Heart left ventricle (tissue), 16 donors: ENCODE results near the gene TNFRSF14. TPM values are rescaled to one million over a fixed set of nuclear protein-coding genes. Genes with fewer than 3 reads are reported as not detected.
A peak's percentile ranks its signal among the peaks of the same experiment; 100 is the strongest.
"Not testable (repeated sequence)": the region's sequence is repeated elsewhere in the genome, so short reads cannot be mapped to it uniquely, and the experiment has no call there.

Experiments used
- ATAC-seq, 4 donors: fragments of 200-7000 bp; cut with Tn5 transposase; one replicate each; pipeline ENCODE4 v1.9.1; 2020 to 2022; ENCODE audit warnings: moderate library complexity in 4 of 4, mild to moderate bottlenecking in 3 of 4, moderate number of reproducible peaks in 1 of 4
- DNase-seq, 5 donors: peaks; one replicate each; pipeline ENCODE4 v3.0.0-alpha.2; 2020
- H3K27ac ChIP-seq, 12 donors: fragments of 200-600 bp; sonication (generic) in 4 of 12; one replicate each; pipeline versions ENCODE4 v1.5.0 to v1.8.0; 2016 to 2022; ENCODE audit warnings: mild to moderate bottlenecking in 2 of 12
- H3K27me3 ChIP-seq, 9 donors: fragments of 200-600 bp; sonication (generic) in 2 of 9; one replicate each; pipeline versions ENCODE4 v1.5.1 to v1.8.0; 2016 to 2022; ENCODE audit warnings: mild to moderate bottlenecking in 3 of 9
- H3K36me3 ChIP-seq, 9 donors: fragments of 200-600 bp; sonication (generic) in 2 of 9; one replicate each; pipeline versions ENCODE4 v1.5.0 to v1.8.0; 2018 to 2022; ENCODE audit warnings: mild to moderate bottlenecking in 2 of 9
- H3K4me1 ChIP-seq, 12 donors: fragments of 200-600 bp; sonication (generic) in 4 of 12; one replicate each; pipeline versions ENCODE4 v1.5.0 to v1.8.0; 2016 to 2022; ENCODE audit warnings: mild to moderate bottlenecking in 3 of 12
- H3K4me3 ChIP-seq, 12 donors: fragments of 200-600 bp; sonication (generic) in 4 of 12; one replicate each; pipeline versions ENCODE4 v1.5.0 to v1.8.0; 2017 to 2022; ENCODE audit warnings: mild to moderate bottlenecking in 9 of 12, moderate library complexity in 4 of 12
- H3K9me3 ChIP-seq, 12 donors: fragments of 200-600 bp; sonication (generic) in 4 of 12; one replicate each; pipeline versions ENCODE4 v1.5.0 to v1.8.0; 2016 to 2022; ENCODE audit warnings: mild to moderate bottlenecking in 1 of 12
- POLR2A ChIP-seq, 2 donors: fragments of 450-650 bp; IDR thresholded peaks; one replicate each; pipeline ENCODE4 v1.6.1; 2017; ENCODE audit warnings: antibody characterized with exemption in 2 of 2, mild to moderate bottlenecking in 2 of 2, moderate library complexity in 2 of 2
- WGBS, 4 donors: extraction: QIAGEN DNeasy Blood & Tissue Kit in 2 of 4; methylation state at CpG; one replicate each; pipeline versions ENCODE4 v1.1.5 to v1.1.7; 2013 to 2018; 5-methylcytosine and 5-hydroxymethylcytosine counted together
- intact Hi-C, 10 donors: fragments of 100-400 bp; cut with DNase I; formaldehyde crosslinking; loops; one replicate each; pipeline versions ENCODE4 v1.11.1 to v1.14.2; 2022
- polyA plus RNA-seq, 2 donors: library from polyadenylated mRNA; stranded (reverse); fragments of 200-250 nt; gene quantifications; one replicate each; pipeline ENCODE4 v1.2.3, GENCODE V29; 2013
- total RNA-seq, 9 donors: library from RNA; depleted of rRNA in 2 of 9; stranded (reverse); fragments of >200 nt in 2 of 9; fragmentation: NEBNext Ultra II Directional in 3 of 9; extraction: Animal tissue kit (Norgen Biotek cat#: 25700) in 3 of 9; gene quantifications; one replicate each; pipeline versions ENCODE4 v1.1.0 to v1.2.4, GENCODE V29; 2016 to 2023
- TF ChIP-seq, protein P1 (sequence below), 12 donors: fragments of 200-600 bp; sonication (generic) in 4 of 12; IDR thresholded peaks; one replicate each; pipeline versions ENCODE4 v1.5.0 to v1.8.0; 2018 to 2022; ENCODE audit warnings: antibody characterized with exemption in 12 of 12, mild to moderate bottlenecking in 5 of 12
- donor health status: ischemic (EF 13 %, LVEDD 7.1; RV severe dilation, severe dysfunction).
- donor health status: healthy with polysubstance abuse.
- donor health status: DM: no; HTN: yes; CAD: no.
- donor health status: DM: no; HTN: no; CAD: no.
- donor health status: ischemic (EF 25% LVEDD 6.9; RV normal size, moderate dysfunction).
- donor health status: ischemic (EF 25% LVEDD 5.7; RV mildly dilated, moderate dysfunction).
- donor health status: healthy.
- donor health status: DM: yes; HTN: yes; CAD: no.
- donor health status: ischemic (EF 35%, LVEDD 5.7; RV mildly dilated, moderate dysfunction).
- donor health status: nonischemic (EF 11% LVEDD 7.7; RV severe dilation, severe dysfunction).
- donor health status: DM: yes; HTN: yes; CAD: no.
- donor health status: PGD.
- donor health status: ischemic (EF 29% LVEDD 5.4; RV normal size, mild dysfunction).
- donor health status: nonischemic (EF 23%, LVEDD 6.1; RV moderate dilation, normal function).

Gene TNFRSF14
- total and polyA plus RNA-seq, 11 donors, result 7.8 to 70.8 (median 14.3) TPM

DNA sequence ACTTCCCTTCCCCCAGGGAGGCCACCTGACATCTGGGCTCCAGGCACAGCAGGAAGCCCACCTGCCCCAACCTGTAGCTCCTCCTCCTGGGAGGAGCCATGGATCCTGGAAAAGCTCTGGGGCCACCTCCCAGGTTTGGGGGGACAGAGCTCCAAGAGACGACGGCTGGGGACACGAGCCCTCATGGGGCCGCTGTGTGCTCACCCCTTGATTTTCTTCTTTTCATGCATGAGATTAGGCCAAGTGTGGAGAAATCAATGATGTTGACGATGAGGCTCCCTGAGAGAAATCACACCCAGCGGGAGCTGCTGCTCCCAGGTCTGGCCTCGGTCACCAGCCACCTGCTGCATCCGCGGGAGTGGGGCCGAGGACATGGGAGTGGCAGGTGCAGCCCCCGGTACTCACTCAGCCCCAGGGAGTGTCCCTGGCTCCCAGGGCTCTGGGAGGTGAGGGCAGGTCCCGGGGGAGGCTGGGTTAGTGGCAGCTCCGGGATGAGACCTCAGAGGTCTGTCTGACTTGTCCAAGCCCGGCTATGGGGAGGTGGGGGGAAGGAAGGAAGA, 8.7 kb downstream of the TNFRSF14 start:
- H3K27me3 ChIP-seq, result peaks cover 0 to 13% (median 0%) of the 10 kb centered on the region in 9 donors
- 26 to 48% (median 36%) methylated on average over 13 to 14 of the region's 14 CpGs for whole genome bisulfite sequencing, 4 donors
- TF ChIP-seq, protein P1, sequence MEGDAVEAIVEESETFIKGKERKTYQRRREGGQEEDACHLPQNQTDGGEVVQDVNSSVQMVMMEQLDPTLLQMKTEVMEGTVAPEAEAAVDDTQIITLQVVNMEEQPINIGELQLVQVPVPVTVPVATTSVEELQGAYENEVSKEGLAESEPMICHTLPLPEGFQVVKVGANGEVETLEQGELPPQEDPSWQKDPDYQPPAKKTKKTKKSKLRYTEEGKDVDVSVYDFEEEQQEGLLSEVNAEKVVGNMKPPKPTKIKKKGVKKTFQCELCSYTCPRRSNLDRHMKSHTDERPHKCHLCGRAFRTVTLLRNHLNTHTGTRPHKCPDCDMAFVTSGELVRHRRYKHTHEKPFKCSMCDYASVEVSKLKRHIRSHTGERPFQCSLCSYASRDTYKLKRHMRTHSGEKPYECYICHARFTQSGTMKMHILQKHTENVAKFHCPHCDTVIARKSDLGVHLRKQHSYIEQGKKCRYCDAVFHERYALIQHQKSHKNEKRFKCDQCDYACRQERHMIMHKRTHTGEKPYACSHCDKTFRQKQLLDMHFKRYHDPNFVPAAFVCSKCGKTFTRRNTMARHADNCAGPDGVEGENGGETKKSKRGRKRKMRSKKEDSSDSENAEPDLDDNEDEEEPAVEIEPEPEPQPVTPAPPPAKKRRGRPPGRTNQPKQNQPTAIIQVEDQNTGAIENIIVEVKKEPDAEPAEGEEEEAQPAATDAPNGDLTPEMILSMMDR (IDR thresholded peaks at IDR 0.05), result no peak
- TF ChIP-seq POLR2A (IDR thresholded peaks at IDR 0.05), result no peak
- peaks cover 0 to 40% (median 13%) of the 10 kb centered on the region in 9 donors for H3K36me3 ChIP-seq
- intact Hi-C loops, result no loop called here
- ATAC-seq, result no peak
- no peak overlapping the region for H3K27ac ChIP-seq
- peaks cover 0 to under 1% (median 0%) of the 10 kb centered on the region in 12 donors for H3K4me1 ChIP-seq
- H3K4me3 ChIP-seq, result no peak overlapping the region
- no peak for DNase-seq
- H3K9me3 ChIP-seq, result no peaks in the 10 kb centered on the region

DNA sequence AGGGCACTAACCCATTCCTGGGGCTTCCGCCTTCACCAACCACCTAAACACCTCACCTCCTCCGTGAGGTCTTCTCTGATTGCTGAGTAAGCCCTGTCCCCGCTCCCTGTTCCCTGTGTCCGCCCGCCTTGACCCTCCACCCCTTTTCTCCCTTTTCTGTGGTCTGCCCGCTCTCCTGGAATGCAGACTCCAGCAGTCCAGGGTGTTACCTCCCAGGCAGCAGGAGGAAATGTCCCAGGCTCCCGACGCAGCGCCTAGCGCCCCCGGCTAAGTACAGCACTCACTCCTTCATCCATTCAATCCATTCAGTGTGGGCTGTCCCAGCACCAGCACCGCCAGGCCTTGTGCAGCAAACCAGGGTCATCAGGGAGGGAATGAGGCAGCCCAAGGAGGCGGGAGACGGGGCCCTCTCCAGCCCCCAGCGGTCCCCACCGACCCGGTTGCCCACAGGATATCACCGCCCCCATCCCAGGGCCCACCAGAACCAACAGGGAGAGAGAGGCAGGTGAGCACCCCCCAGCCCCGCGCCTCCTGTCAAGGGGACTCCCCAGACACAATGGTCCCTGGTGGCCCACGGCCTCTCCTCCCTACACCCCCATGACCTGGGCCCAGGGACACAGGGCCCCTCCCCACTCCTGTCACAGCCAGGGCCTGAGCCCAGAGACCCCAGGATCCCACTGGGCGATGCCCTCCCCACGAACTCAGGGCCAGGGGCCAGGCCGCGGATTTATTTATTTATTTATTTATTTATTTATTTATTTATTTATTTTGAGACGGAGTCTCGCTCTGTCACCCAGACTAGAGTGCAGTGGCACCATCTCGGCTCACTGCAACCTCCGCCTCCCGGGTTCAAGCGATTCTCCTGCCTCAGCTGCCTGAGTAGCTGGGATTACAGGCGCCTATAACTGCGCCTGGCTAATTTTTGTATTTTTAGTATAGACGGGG, 10.2 kb downstream of the TNFRSF14 start:
- Histone ChIP-seq H3K9me3 (no peaks in the 10 kb centered on the region), H3K4me1 (no peaks in the 10 kb centered on the region), H3K27ac (no peak overlapping the region), H3K36me3 (peaks cover 0 to 26% (median 3%) of the 10 kb centered on the region in 9 donors), H3K4me3 (no peak overlapping the region), H3K27me3 (peaks cover 0 to 13% (median 0%) of the 10 kb centered on the region in 9 donors)
- ATAC-seq (no peak), DNase-seq (no peak)
- 67 to 79% (median 77%) methylated on average over 33 to 34 of the region's 34 CpGs for WGBS, 4 donors
- TF ChIP-seq, protein P1 (IDR thresholded peaks at IDR 0.05), result no peak
- no peak for TF ChIP-seq POLR2A (IDR thresholded peaks at IDR 0.05)
- intact Hi-C loops, result no loop called here

DNA sequence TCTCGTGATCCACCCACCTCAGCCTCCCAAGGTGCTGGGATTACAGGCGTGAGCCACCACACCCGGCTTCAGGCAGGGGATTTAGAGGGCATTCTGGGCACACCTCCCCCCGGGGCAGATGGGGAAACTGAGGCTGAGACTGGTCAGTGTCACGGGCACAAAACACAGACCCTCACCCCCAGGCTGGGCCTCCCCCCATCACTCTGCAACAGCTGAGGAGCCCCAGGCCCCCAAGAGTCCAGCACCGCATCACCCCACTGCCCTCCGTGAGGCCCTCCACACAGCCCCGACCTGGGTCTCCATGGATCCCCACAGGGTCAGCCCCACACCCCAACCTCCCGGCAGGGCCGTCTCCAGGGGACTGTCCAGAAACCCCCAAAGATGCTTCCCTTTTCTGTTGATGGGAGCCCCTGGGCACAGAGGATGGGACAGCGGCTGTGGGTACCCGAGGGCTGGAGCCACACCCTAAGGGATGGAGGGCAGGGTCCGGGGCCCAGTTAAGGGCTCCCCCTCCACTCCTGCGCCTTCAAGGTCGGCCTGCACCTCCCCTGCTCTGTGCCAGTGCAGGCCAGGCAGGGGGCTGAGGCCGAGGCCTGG, 11.0 kb downstream of the TNFRSF14 start:
- WGBS, 4 donors, result 84 to 96% (median 89%) methylated on average over 12 to 16 of the region's 16 CpGs
- DNase-seq (peak in 1 of 5 donors; percentile 6), ATAC-seq (no peak)
- no peak for TF ChIP-seq POLR2A (IDR thresholded peaks at IDR 0.05)
- TF ChIP-seq, protein P1 (IDR thresholded peaks at IDR 0.05), result no peak
- H3K4me1 ChIP-seq, result no peaks in the 10 kb centered on the region
- H3K4me3 ChIP-seq, result no peak overlapping the region
- H3K27ac ChIP-seq, result no peak overlapping the region
- H3K9me3 ChIP-seq, result no peaks in the 10 kb centered on the region
- peaks cover 0 to 18% (median 3%) of the 10 kb centered on the region in 9 donors for H3K36me3 ChIP-seq
- intact Hi-C loops, result no loop called here
- H3K27me3 ChIP-seq, result peaks cover 0 to 13% (median 0%) of the 10 kb centered on the region in 9 donors

DNA sequence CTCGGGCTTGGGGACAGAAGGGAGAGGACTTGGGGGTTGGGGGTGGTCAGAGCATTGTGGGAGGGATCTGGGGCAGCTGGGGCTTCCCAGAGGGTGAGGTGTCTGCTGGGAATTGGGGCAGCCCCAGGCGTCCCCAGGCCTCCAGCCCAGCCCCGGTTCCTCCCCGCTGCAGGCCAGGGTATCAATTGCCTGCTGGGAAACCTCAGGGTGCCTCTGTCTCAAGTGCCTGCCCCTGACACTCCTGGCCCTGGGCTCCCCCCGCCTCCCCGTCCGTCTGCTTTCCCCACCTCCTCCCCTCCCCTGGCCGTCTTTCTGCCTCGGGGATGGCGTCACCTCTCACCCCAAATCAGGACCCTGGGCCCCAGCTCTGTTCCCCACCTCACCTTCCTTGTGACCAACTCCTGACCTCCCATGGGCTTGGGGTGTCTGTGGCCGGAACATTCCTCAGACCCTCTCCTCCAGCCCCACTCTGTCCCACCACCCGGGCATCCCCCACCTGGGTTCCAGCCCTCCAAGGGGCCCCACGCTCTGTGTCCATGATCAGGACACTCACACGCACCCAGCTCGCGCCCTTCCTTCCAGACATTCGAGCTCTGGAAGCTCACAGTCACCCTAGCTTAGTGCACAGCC, 12.1 kb downstream of the TNFRSF14 start:
- DNase-seq, H3K9me3 ChIP-seq, H3K36me3 ChIP-seq, ATAC-seq, intact Hi-C loops, H3K27ac ChIP-seq, H3K4me1 ChIP-seq, H3K4me3 ChIP-seq: not testable (repeated sequence)
- WGBS, 4 donors, result 46 to 65% (median 57%) methylated on average over 4 to 14 of the region's 17 CpGs
- H3K27me3 ChIP-seq, result peaks cover 0 to 13% (median 0%) of the 10 kb centered on the region in 9 donors
